Measurements from ENCODE around the gene EFCAB8. TPM values are rescaled to one million over a fixed set of nuclear protein-coding genes. Genes with fewer than 3 reads are reported as not detected.

The EFCAB8 gene
- total and polyA plus RNA-seq, 9 donors = 0.08 to 0.20 TPM; not detected in 7

GRCh38 chr20:32893263-32894025 is 34.7 kb downstream of the EFCAB8 start:
- 78 to 80% (median 79%) methylated on average over 16 of the region's 16 CpGs for WGBS, 3 donors

GRCh38 chr20:32894026-32894483 is 35.3 kb downstream of the EFCAB8 start:
- no peak overlapping the region for H3K27ac ChIP-seq
- H3K36me3 ChIP-seq = no peaks in the 10 kb centered on the region
- no peaks in the 10 kb centered on the region for H3K4me1 ChIP-seq (ENCODE audit: insufficient read depth)
- no peak for TF ChIP-seq CTCF (IDR thresholded peaks at IDR 0.05)
- TF ChIP-seq POLR2A (IDR thresholded peaks at IDR 0.05) = no peak
- TF ChIP-seq EP300 (IDR thresholded peaks at IDR 0.05) = no peak
- no peak for DNase-seq
- H3K4me3 ChIP-seq = no peak overlapping the region
- no peaks in the 10 kb centered on the region for H3K9me3 ChIP-seq
- intact Hi-C loops (cut with DNase I) = no loop called here
- H3K27me3 ChIP-seq = no peaks in the 10 kb centered on the region
- WGBS, 3 donors = 65 to 66% (median 65%) methylated on average over 7 to 8 of the region's 8 CpGs

More at GRCh38 chr20:32893263-32894025, 34.7 kb downstream of the EFCAB8 start:
- intact Hi-C loops (cut with DNase I) = no loop called here
- no peaks in the 10 kb centered on the region for H3K9me3 ChIP-seq
- no peak for TF ChIP-seq CTCF (IDR thresholded peaks at IDR 0.05)
- no peak for TF ChIP-seq POLR2A (IDR thresholded peaks at IDR 0.05)
- no peak for TF ChIP-seq EP300 (IDR thresholded peaks at IDR 0.05)
- no peaks in the 10 kb centered on the region for H3K36me3 ChIP-seq
- H3K4me1 ChIP-seq (ENCODE audit: insufficient read depth) = no peaks in the 10 kb centered on the region
- DNase-seq = no peak
- H3K4me3 ChIP-seq = no peak overlapping the region
- H3K27me3 ChIP-seq = no peaks in the 10 kb centered on the region
- H3K27ac ChIP-seq = no peak overlapping the region

GRCh38 chr20:32894711-32895355 is 36.1 kb downstream of the EFCAB8 start:
- Histone ChIP-seq H3K4me3 (no peak overlapping the region), H3K36me3 (no peaks in the 10 kb centered on the region), H3K4me1 (ENCODE audit: insufficient read depth) (no peaks in the 10 kb centered on the region), H3K27ac (no peak overlapping the region), H3K9me3 (no peaks in the 10 kb centered on the region), H3K27me3 (no peaks in the 10 kb centered on the region)
- DNase-seq = no peak
- TF ChIP-seq EP300 (IDR thresholded peaks at IDR 0.05) = no peak
- TF ChIP-seq POLR2A (IDR thresholded peaks at IDR 0.05) = no peak
- WGBS, 3 donors = 70 to 81% (median 71%) methylated on average over 9 of the region's 9 CpGs
- intact Hi-C loops (cut with DNase I) = no loop called here

- Histone ChIP-seq H3K4me3 (no peak overlapping the region), H3K4me1 (ENCODE audit: insufficient read depth) (no peaks in the 10 kb centered on the region), H3K36me3 (no peaks in the 10 kb centered on the region), H3K27ac (no peak overlapping the region), H3K9me3 (no peaks in the 10 kb centered on the region), H3K27me3 (no peaks in the 10 kb centered on the region)
- no peak for DNase-seq
- TF ChIP-seq POLR2A (IDR thresholded peaks at IDR 0.05) (no peak), EP300 (IDR thresholded peaks at IDR 0.05) (no peak), CTCF (IDR thresholded peaks at IDR 0.05) (no peak)
- 90 to 92% (median 90%) methylated on average over 18 of the region's 18 CpGs for WGBS, 3 donors
- intact Hi-C loops (cut with DNase I) = no loop called here
These were observed 38.0 kb downstream of the EFCAB8 start for GRCh38 chr20:32896521-32897280.

Measured in ovary (tissue), 9 donors.